Peyer's patch (tissue), 4 donors: Measurements from ENCODE around the gene UBE3C. TPM values are rescaled to one million over a fixed set of nuclear protein-coding genes. Genes with fewer than 3 reads are reported as not detected.

Source experiments
- DNase-seq, 3 donors: peaks; one replicate each; pipeline ENCODE4 v3.0.0-alpha.2; 2017 to 2019
- H3K27ac ChIP-seq, 4 donors: fragments of 200-600 bp; sonication (generic); one replicate each; pipeline ENCODE4 v1.5.1; 2016 to 2019
- H3K27me3 ChIP-seq, 2 donors: fragments of 200-600 bp; sonication (generic); one replicate each; pipeline ENCODE4 v1.5.1; 2019
- H3K36me3 ChIP-seq, 3 donors: fragments of 200-600 bp; sonication (generic); one replicate each; pipeline ENCODE4 v1.5.1; 2016 to 2019
- H3K4me1 ChIP-seq, 4 donors: fragments of 200-600 bp; sonication (generic); one replicate each; pipeline ENCODE4 v1.5.1; 2016 to 2019
- H3K4me3 ChIP-seq, 4 donors: fragments of 200-600 bp; sonication (generic); 1 replicate in 3 of 4; 2 replicates in 1 of 4; pipeline ENCODE4 v1.5.1; 2016 to 2019; ENCODE audit warnings: mild to moderate bottlenecking in 1 of 4
- H3K9me3 ChIP-seq, 4 donors: fragments of 200-600 bp; sonication (generic); one replicate each; pipeline ENCODE4 v1.5.1; 2016 to 2019; ENCODE audit warnings: mild to moderate bottlenecking in 1 of 4
- CTCF ChIP-seq, 6 experiments: fragments of 450-650 bp in 4 of 6; fragments of 200-600 bp in 2 of 6; sonication (generic) in 1 of 6; IDR thresholded peaks; one replicate each; pipeline ENCODE4 v1.5.1; 2017 to 2019; ENCODE audit warnings: antibody characterized with exemption in 6 of 6, mild to moderate bottlenecking in 3 of 6, moderate library complexity in 1 of 6
- POLR2A ChIP-seq, 2 donors: fragments of 450-650 bp; IDR thresholded peaks; one replicate each; pipeline ENCODE4 v1.5.1; 2017; ENCODE audit warnings: antibody characterized with exemption in 2 of 2, mild to moderate bottlenecking in 2 of 2, moderate library complexity in 2 of 2
- total RNA-seq, 4 donors: library from RNA; depleted of rRNA; stranded (reverse); fragments of >200 nt; gene quantifications; one replicate each; pipeline ENCODE4 v1.1.0, GENCODE V29; 2016

The UBE3C gene
- total RNA-seq, 4 donors from 2014 or later: 76.4 to 106 (median 101) TPM

DNA sequence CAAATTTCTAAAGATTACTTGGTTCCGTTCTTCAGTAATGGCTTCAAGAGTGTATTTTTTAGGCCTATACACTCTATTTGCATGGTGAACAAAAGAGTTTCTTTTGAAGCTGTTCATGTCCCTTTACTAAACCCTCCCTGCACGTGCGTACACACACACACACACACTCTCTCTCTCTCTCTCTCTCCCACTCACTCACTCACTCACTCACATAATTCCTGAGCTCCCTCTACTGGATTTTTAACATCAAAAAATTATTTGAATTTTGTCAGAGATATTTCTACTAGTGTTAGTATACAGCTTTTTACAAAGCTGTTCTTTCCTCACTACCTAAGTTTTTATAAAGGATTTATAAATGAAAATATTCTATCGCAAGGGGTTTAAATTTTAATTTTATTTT is 85.9 kb downstream of the UBE3C start:
- TF ChIP-seq POLR2A (IDR thresholded peaks at IDR 0.05) (no peak), CTCF (IDR thresholded peaks at IDR 0.05) (peak in 2 of 6 experiments; percentile 25 to 29)
- Histone ChIP-seq H3K4me1 (no peaks in the 10 kb centered on the region), H3K9me3 (no peaks in the 10 kb centered on the region), H3K4me3 (no peak overlapping the region), H3K27ac (no peak overlapping the region), H3K27me3 (no peaks in the 10 kb centered on the region), H3K36me3 (peaks cover 0 to 70% (median 0%) of the 10 kb centered on the region in 3 donors)
- no peak for DNase-seq

DNA sequence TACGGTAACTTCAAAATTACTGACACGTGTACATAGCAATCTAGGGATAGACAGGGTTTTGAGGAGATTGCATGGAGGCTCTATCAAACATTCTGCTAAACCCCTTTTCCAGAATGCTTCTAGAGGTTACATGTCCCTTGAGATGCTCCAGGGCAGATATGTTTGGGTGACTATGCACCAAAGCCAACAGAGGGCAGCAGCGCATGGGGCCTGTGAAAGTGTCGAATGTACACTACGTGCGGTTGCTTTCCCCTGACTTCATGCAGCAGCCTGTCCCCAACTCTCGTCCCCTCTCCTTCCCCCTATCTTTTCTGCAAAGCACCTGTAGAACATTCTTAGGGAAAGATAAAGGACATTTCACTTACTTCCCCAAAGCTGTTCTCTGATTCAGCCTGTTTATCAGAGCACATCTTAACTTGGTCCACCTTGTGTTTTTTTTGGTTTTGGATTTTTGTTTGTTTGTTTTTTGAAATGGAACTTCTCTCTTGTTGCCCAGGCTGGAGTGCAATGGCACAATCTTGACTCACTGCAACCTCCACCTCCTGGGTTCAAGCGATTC is 90.2 kb downstream of the UBE3C start:
- Histone ChIP-seq H3K36me3 (peaks cover 0 to 75% (median 5%) of the 10 kb centered on the region in 3 donors), H3K4me3 (no peak overlapping the region), H3K27me3 (no peaks in the 10 kb centered on the region), H3K27ac (no peak overlapping the region), H3K9me3 (no peaks in the 10 kb centered on the region), H3K4me1 (no peaks in the 10 kb centered on the region)
- DNase-seq: no peak
- TF ChIP-seq CTCF (IDR thresholded peaks at IDR 0.05) (peak in 2 of 6 experiments; percentile 6 to 19), POLR2A (IDR thresholded peaks at IDR 0.05) (no peak)

DNA sequence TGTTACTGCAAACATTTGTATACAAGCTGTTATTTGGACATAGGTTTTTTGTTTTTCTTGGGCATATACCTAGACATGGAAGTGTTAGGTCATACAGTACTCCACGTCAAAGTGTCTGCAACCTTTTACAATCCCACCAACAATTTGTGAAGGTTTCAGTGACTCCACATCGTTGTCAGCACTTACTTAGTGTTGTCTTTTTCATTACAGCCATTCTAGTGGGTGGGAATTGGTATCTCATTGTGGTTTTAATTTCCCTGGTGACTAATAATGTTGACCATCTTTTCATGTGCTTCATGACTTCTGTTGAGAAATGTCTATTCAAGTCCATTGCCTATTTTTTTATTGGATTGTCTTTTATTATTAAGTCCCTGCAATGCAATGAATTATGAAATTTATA is 95.0 kb downstream of the UBE3C start:
- Histone ChIP-seq H3K27ac (no peak overlapping the region), H3K36me3 (peaks cover 0 to 72% (median 5%) of the 10 kb centered on the region in 3 donors), H3K9me3 (no peaks in the 10 kb centered on the region), H3K27me3 (no peaks in the 10 kb centered on the region), H3K4me3 (no peak overlapping the region), H3K4me1 (no peaks in the 10 kb centered on the region)
- DNase-seq: no peak
- TF ChIP-seq POLR2A (IDR thresholded peaks at IDR 0.05) (no peak), CTCF (IDR thresholded peaks at IDR 0.05) (no peak)

DNA sequence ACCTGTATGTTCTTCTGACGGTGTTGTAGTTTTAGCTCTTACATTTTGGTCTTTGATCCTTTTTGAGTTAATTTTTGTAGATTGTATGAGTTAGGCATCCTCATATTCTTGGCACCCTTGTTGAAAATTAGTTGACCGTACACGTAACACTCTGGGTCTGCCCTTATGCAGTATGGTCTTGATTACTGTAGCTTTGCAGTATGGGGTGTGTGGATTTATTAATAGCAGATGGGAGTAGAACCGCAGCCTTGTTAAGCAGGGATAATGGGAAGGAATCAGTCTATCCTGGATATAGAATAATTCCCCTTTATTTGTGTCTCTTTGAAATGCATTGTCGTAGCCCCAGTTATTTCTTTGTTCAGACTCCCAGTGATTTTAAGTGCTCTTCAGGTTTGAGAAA is 95.5 kb downstream of the UBE3C start:
- peaks cover 0 to 71% (median 5%) of the 10 kb centered on the region in 3 donors for H3K36me3 ChIP-seq

GRCh38 chr7:157235357-157236333 is 96.9 kb downstream of the UBE3C start:
- TF ChIP-seq CTCF (IDR thresholded peaks at IDR 0.05) (no peak), POLR2A (IDR thresholded peaks at IDR 0.05) (no peak)
- Histone ChIP-seq H3K27me3 (no peaks in the 10 kb centered on the region), H3K27ac (no peak overlapping the region), H3K4me1 (no peaks in the 10 kb centered on the region), H3K9me3 (no peaks in the 10 kb centered on the region), H3K36me3 (peaks cover 0 to 64% (median 5%) of the 10 kb centered on the region in 3 donors), H3K4me3 (no peak overlapping the region)
- DNase-seq: no peak

More for the DNA sequence above, 95.5 kb downstream of the UBE3C start:
- no peaks in the 10 kb centered on the region for H3K27me3 ChIP-seq
- DNase-seq: no peak
- no peak overlapping the region for H3K4me3 ChIP-seq
- H3K27ac ChIP-seq: no peak overlapping the region
- H3K9me3 ChIP-seq: no peaks in the 10 kb centered on the region
- H3K4me1 ChIP-seq: no peaks in the 10 kb centered on the region
- TF ChIP-seq CTCF (IDR thresholded peaks at IDR 0.05) (no peak), POLR2A (IDR thresholded peaks at IDR 0.05) (no peak)
